ENCODE measurements around the gene NID2. TPM values are rescaled to one million over a fixed set of nuclear protein-coding genes. Genes with fewer than 3 reads are reported as not detected.

NID2 gene
- total and polyA plus RNA-seq, 4 donors: 2.3 to 23.3 (median 10.1) TPM

GRCh38 chr14:52095794-52096193, 26.9 kb upstream of the NID2 start (continued):
- TF ChIP-seq YY1 (IDR thresholded peaks at IDR 0.05) (no peak), GABPA (IDR thresholded peaks at IDR 0.05 in 1 of 2, conservative IDR thresholded peaks at IDR 0.05 in 1 of 2) (no peak)

GRCh38 chr14:52095336-52095735, 26.5 kb upstream of the NID2 start:
- Histone ChIP-seq H3K27me3 (ENCODE audit: control insufficient read depth in 4 of 4, insufficient read depth in 4 of 4, low read length in 3 of 4) (no peaks in the 10 kb centered on the region), H3K4me3 (ENCODE audit: low read depth in 1 of 3, low read length in 3 of 3) (no peak overlapping the region), H3K36me3 (ENCODE audit: control insufficient read depth in 4 of 4, insufficient read depth in 3 of 4, low read depth in 1 of 4, low read length in 3 of 4) (no peaks in the 10 kb centered on the region), H3K9ac (ENCODE audit: low read depth in 1 of 2, low read length in 2 of 2) (no peak overlapping the region), H3K4me1 (ENCODE audit: control insufficient read depth in 4 of 4, insufficient read depth in 4 of 4, low read length in 3 of 4) (no peaks in the 10 kb centered on the region), H3K27ac (ENCODE audit: low read depth in 1 of 2, low read length in 2 of 2) (no peak overlapping the region), H3K9me3 (ENCODE audit: control insufficient read depth in 4 of 4, low read length in 3 of 4) (peaks cover 0 to 3% (median 0%) of the 10 kb centered on the region in 4 donors)
- 74% methylated on average over 3 of the region's 3 CpGs for WGBS
- no peak for TF ChIP-seq CTCF (IDR thresholded peaks at IDR 0.05; ENCODE audit: low read depth, low read length, missing input control)
- no peak for TF ChIP-seq FOXA2 (IDR thresholded peaks at IDR 0.05)
- no peak for TF ChIP-seq NR2F2 (IDR thresholded peaks at IDR 0.05)
- TF ChIP-seq ZBTB33 (IDR thresholded peaks at IDR 0.05): no peak
- TF ChIP-seq YY1 (IDR thresholded peaks at IDR 0.05): no peak
- TF ChIP-seq GABPA (IDR thresholded peaks at IDR 0.05 in 1 of 2, conservative IDR thresholded peaks at IDR 0.05 in 1 of 2): no peak
- no peak for TF ChIP-seq MAX (IDR thresholded peaks at IDR 0.05)
- TF ChIP-seq REST (IDR thresholded peaks at IDR 0.05): no peak
- TF ChIP-seq EGR1 (IDR thresholded peaks at IDR 0.05; ENCODE audit: low read depth in 2 of 2): no peak
- no peak for TF ChIP-seq ATF3 (IDR thresholded peaks at IDR 0.05)
- TF ChIP-seq SP1 (IDR thresholded peaks at IDR 0.05): no peak
- no peak for TF ChIP-seq FOXA1 (IDR thresholded peaks at IDR 0.05)
- no peak for TF ChIP-seq JUND (IDR thresholded peaks at IDR 0.05)
- no peak for TF ChIP-seq TAF1 (conservative IDR thresholded peaks at IDR 0.05)
- no peak for TF ChIP-seq RAD21 (IDR thresholded peaks at IDR 0.05)
- DNase-seq (ENCODE audit: low spot score): no peak

All from liver (tissue), 9 donors.